IMR-90 (cell line): ENCODE measurements around the gene TENM3.

Experiments used
- BHLHE40 ChIP-seq: fragments of 150-350 bp; IDR thresholded peaks from 2 replicates; pipeline ENCODE4 v1.6.1; 2016; ENCODE audit warnings: mild to moderate bottlenecking, low read depth, low read length
- FOS ChIP-seq: fragments of 150-350 bp; IDR thresholded peaks from 2 replicates; pipeline ENCODE4 v1.6.1; 2016; ENCODE audit warnings: low read depth, low read length
- MAZ ChIP-seq: IDR thresholded peaks from 2 replicates; pipeline ENCODE4 v1.6.1; 2012; ENCODE audit warnings: low read depth, mild to moderate bottlenecking, low read length, improper control_type of control experiment, moderate library complexity, borderline replicate concordance
- MXI1 ChIP-seq: IDR thresholded peaks from 2 replicates; pipeline ENCODE4 v1.6.1; 2012; ENCODE audit warnings: low read depth, mild to moderate bottlenecking, low read length, moderate library complexity, borderline replicate concordance
- NFE2L2 ChIP-seq: fragments of 150-350 bp; IDR thresholded peaks from 2 replicates; pipeline ENCODE4 v1.6.1; 2016; ENCODE audit warnings: low read depth, mild to moderate bottlenecking, low read length
- POLR2A ChIP-seq: IDR thresholded peaks from 2 replicates; pipeline ENCODE4 v1.6.1; 2012; ENCODE audit warnings: mild to moderate bottlenecking, low read depth, low read length
- RAD21 ChIP-seq: IDR thresholded peaks from 2 replicates; pipeline ENCODE4 v1.6.1; 2012; ENCODE audit warnings: low read length, improper control_type of control experiment
- RFX5 ChIP-seq: IDR thresholded peaks from 2 replicates; pipeline ENCODE4 v1.8.0; 2012; ENCODE audit warnings: low read depth, mild to moderate bottlenecking, low read length, moderate library complexity
- TF ChIP-seq, protein P1 (sequence below): conservative IDR thresholded peaks from 2 replicates; pipeline ENCODE4 v1.5.1; 2012; ENCODE audit warnings: mild to moderate bottlenecking, low read depth, low read length, improper control_type of control experiment
- TF ChIP-seq, protein P2 (sequence below): fragments of 150-350 bp; IDR thresholded peaks from 2 replicates; pipeline ENCODE4 v1.6.1; 2016; ENCODE audit warnings: low read depth, mild to moderate bottlenecking, low read length, moderate library complexity, borderline replicate concordance

DNA sequence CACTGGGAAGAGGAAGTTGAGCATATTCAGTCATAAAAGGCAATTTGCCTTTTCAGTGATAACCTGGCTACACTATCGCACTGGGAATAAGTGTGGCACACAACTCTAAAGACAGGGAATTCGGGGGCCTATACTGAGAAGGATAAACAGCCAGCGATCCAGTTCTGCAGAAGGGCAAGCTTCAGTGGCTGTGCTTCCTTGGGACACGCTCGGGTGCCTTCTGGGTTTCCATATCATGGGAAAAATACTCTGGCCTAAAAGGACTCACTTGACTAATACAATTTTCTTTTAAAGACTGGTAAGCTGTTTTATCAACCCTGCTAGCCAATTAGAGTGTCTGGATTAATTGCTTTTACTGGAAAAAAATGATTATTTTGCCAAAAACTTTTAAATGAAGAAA lies 58.5 kb downstream of the TENM3 start:
- TF ChIP-seq, protein P1, sequence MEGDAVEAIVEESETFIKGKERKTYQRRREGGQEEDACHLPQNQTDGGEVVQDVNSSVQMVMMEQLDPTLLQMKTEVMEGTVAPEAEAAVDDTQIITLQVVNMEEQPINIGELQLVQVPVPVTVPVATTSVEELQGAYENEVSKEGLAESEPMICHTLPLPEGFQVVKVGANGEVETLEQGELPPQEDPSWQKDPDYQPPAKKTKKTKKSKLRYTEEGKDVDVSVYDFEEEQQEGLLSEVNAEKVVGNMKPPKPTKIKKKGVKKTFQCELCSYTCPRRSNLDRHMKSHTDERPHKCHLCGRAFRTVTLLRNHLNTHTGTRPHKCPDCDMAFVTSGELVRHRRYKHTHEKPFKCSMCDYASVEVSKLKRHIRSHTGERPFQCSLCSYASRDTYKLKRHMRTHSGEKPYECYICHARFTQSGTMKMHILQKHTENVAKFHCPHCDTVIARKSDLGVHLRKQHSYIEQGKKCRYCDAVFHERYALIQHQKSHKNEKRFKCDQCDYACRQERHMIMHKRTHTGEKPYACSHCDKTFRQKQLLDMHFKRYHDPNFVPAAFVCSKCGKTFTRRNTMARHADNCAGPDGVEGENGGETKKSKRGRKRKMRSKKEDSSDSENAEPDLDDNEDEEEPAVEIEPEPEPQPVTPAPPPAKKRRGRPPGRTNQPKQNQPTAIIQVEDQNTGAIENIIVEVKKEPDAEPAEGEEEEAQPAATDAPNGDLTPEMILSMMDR: no peak
- TF ChIP-seq FOS (no peak), MAZ (no peak), POLR2A (no peak), BHLHE40 (no peak), MXI1 (no peak), RFX5 (no peak), NFE2L2 (no peak), RAD21 (no peak)
- TF ChIP-seq, protein P2, sequence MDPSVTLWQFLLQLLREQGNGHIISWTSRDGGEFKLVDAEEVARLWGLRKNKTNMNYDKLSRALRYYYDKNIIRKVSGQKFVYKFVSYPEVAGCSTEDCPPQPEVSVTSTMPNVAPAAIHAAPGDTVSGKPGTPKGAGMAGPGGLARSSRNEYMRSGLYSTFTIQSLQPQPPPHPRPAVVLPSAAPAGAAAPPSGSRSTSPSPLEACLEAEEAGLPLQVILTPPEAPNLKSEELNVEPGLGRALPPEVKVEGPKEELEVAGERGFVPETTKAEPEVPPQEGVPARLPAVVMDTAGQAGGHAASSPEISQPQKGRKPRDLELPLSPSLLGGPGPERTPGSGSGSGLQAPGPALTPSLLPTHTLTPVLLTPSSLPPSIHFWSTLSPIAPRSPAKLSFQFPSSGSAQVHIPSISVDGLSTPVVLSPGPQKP: no peak
